IMR-90 (cell line): ENCODE data around the gene RAC2. TPM values are rescaled to one million over a fixed set of nuclear protein-coding genes. Genes with fewer than 3 reads are reported as not detected.

ENCODE experiments used
- ATAC-seq: fragments of 200-7000 bp; cut with Tn5 transposase; 2 replicates; pipeline ENCODE4 v1.9.1; 2020; ENCODE audit warnings: low read depth, mild to moderate bottlenecking, moderate library complexity
- BruUV-seq: library from RNA; stranded (reverse); fragments of 400-500 nt; replicated peaks from 2 replicates; lab custom pipeline; 2021; lab: Mats Ljungman, UMichigan
- CTCF ChIA-PET: fragments of 300-600 bp; formaldehyde crosslinking; extraction: SDS; loops from one replicate; lab custom pipeline; 2021; ENCODE audit warnings: antibody characterized with exemption; lab: Yijun Ruan, JAX
- POLR2A ChIA-PET: fragments of 300-600 bp; sonication (Branson Sonifier 250); formaldehyde crosslinking; loops from one replicate; lab custom pipeline; 2022; ENCODE audit warnings: antibody characterized with exemption; ENCODE audit not compliant: unreplicated experiment; lab: Charles Lee
- DNase-seq: peaks from one replicate; pipeline ENCODE4 v3.0.0; 2013
- H2AFZ ChIP-seq: replicated peaks from 2 replicates; pipeline ENCODE3; 2013; ENCODE audit warnings: low read length, mild to moderate bottlenecking; ENCODE audit not compliant: poor library complexity
- H2AK5ac ChIP-seq: 2 replicates; pipeline ENCODE4 v1.6.1; 2013; ENCODE audit warnings: low read depth, low read length, inconsistent platforms
- H2AK9ac ChIP-seq: replicated peaks from 2 replicates; pipeline ENCODE3; 2013; ENCODE audit warnings: mild to moderate bottlenecking, low read depth, low read length, moderate library complexity; ENCODE audit not compliant: poor library complexity
- H2BK120ac ChIP-seq: 2 replicates; pipeline ENCODE4 v1.6.1; 2013; ENCODE audit warnings: low read depth, low read length, inconsistent platforms
- H2BK15ac ChIP-seq: 3 replicates; pipeline ENCODE4 v1.6.1; 2013; ENCODE audit warnings: low read depth, low read length, inconsistent platforms
- H2BK20ac ChIP-seq: 2 replicates; pipeline ENCODE4 v1.6.1; 2013; ENCODE audit warnings: low read depth, mild to moderate bottlenecking, inconsistent platforms, low read length, moderate library complexity
- H2BK5ac ChIP-seq: 2 replicates; pipeline ENCODE4 v1.6.1; 2013; ENCODE audit warnings: mild to moderate bottlenecking, low read depth, low read length, inconsistent platforms; ENCODE audit not compliant: poor library complexity, severe bottlenecking
- H3K14ac ChIP-seq: replicated peaks from 2 replicates; pipeline ENCODE4 v1.6.1; 2013; ENCODE audit warnings: low read depth, low read length, inconsistent platforms
- H3K18ac ChIP-seq: 2 replicates; pipeline ENCODE4 v1.6.1; 2013; ENCODE audit warnings: low read depth, low read length, control low read depth
- H3K23ac ChIP-seq: 2 replicates; pipeline ENCODE4 v1.6.1; 2013; ENCODE audit warnings: low read depth, low read length, inconsistent platforms
- H3K27ac ChIP-seq: 2 replicates; pipeline ENCODE4 v1.5.1; 2013; ENCODE audit warnings: mild to moderate bottlenecking, control low read depth, low read length; ENCODE audit not compliant: insufficient read depth
- H3K27me3 ChIP-seq: 2 replicates; pipeline ENCODE4 v1.6.1; 2013; ENCODE audit warnings: low read length; ENCODE audit not compliant: control insufficient read depth, insufficient read depth
- H3K36me3 ChIP-seq: 2 replicates; pipeline ENCODE4 v1.6.1; 2013; ENCODE audit warnings: low read length, mixed read lengths; ENCODE audit not compliant: control insufficient read depth, insufficient read depth
- H3K4ac ChIP-seq: 2 replicates; pipeline ENCODE4 v1.6.1; 2013; ENCODE audit warnings: low read depth, low read length, inconsistent platforms
- H3K4me1 ChIP-seq: 2 replicates; pipeline ENCODE4 v1.6.1; 2013; ENCODE audit warnings: low read length, mixed read lengths; ENCODE audit not compliant: control insufficient read depth, insufficient read depth
- H3K4me2 ChIP-seq: 2 replicates; pipeline ENCODE4 v1.6.1; 2013; ENCODE audit warnings: low read depth, mild to moderate bottlenecking, control low read depth, low read length, moderate library complexity
- H3K4me3 ChIP-seq: 2 replicates; pipeline ENCODE4 v1.5.1; 2013; ENCODE audit warnings: low read depth, mild to moderate bottlenecking, control low read depth, low read length, moderate library complexity; ENCODE audit not compliant: insufficient read depth
- H3K56ac ChIP-seq: 2 replicates; pipeline ENCODE4 v1.6.1; 2013; ENCODE audit warnings: low read length, inconsistent platforms; ENCODE audit not compliant: insufficient read depth; ENCODE audit errors: extremely low read depth
- H3K79me1 ChIP-seq, 2 experiments: 2 replicates each; pipeline ENCODE4 v1.6.1; 2013; ENCODE audit warnings: low read length in 2 of 2, inconsistent platforms in 1 of 2, low read depth in 1 of 2
- H3K9ac ChIP-seq: 2 replicates; pipeline ENCODE4 v1.6.1; 2013; ENCODE audit warnings: low read depth, low read length, control low read depth
- H3K9me1 ChIP-seq: 2 replicates; pipeline ENCODE4 v1.6.1; 2013; ENCODE audit warnings: low read length, inconsistent platforms; ENCODE audit not compliant: insufficient read depth
- H3K9me3 ChIP-seq: 2 replicates; pipeline ENCODE4 v1.6.1; 2013; ENCODE audit warnings: low read length; ENCODE audit not compliant: control insufficient read depth, insufficient read depth
- H4K20me1 ChIP-seq: 2 replicates; pipeline ENCODE4 v1.6.1; 2013; ENCODE audit warnings: low read length, inconsistent platforms; ENCODE audit not compliant: insufficient read depth
- H4K5ac ChIP-seq: 2 replicates; pipeline ENCODE4 v1.6.1; 2013; ENCODE audit warnings: mild to moderate bottlenecking, low read depth, low read length, control low read depth
- H4K8ac ChIP-seq, 2 experiments: 2 replicates each; pipeline ENCODE4 v1.6.1; 2013; ENCODE audit warnings: low read depth in 2 of 2, low read length in 2 of 2, control low read depth in 1 of 2, inconsistent platforms in 1 of 2
- H4K91ac ChIP-seq: 2 replicates; pipeline ENCODE4 v1.6.1; 2013; ENCODE audit warnings: low read depth, low read length, inconsistent platforms; ENCODE audit not compliant: insufficient read depth
- FOS ChIP-seq: fragments of 150-350 bp; IDR thresholded peaks from 2 replicates; pipeline ENCODE4 v1.6.1; 2016; ENCODE audit warnings: low read depth, low read length
- NFE2L2 ChIP-seq: fragments of 150-350 bp; IDR thresholded peaks from 2 replicates; pipeline ENCODE4 v1.6.1; 2016; ENCODE audit warnings: low read depth, mild to moderate bottlenecking, low read length
- WGBS, 2 experiments: methylation state at CpG; one replicate each; pipeline versions ENCODE4 v1.1.5 to v1.1.7; 2013; ENCODE audit warnings: missing lambda C conversion rate in 2 of 2; ENCODE audit not compliant: insufficient read length in 1 of 2; ENCODE audit errors: extremely low coverage in 2 of 2; 5-methylcytosine and 5-hydroxymethylcytosine counted together
- dilution Hi-C: fragments of 300-500 bp; cut with HindIII; formaldehyde crosslinking; loops from one replicate; pipeline ENCODE4 v1.14.3; 2018; ENCODE audit warnings: low sequenced_read_pairs; ENCODE audit not compliant: unreplicated experiment
- in situ Hi-C: fragments of 300-500 bp; cut with MboI; formaldehyde crosslinking; loops from 3 replicates; pipeline ENCODE4 v1.14.3; 2019; ENCODE audit warnings: low sequenced_read_pairs, inconsistent platforms, mixed read lengths
- intact Hi-C: fragments of 100-400 bp; cut with micrococcal nuclease; formaldehyde crosslinking; loops from 2 replicates; pipeline ENCODE4 v1.10.0; 2022
- polyA plus RNA-seq, 3 experiments: library from polyadenylated mRNA; depleted of rRNA; stranded (reverse); fragments of >200 nt; gene quantifications; 2 replicates each; pipeline ENCODE4 v1.2.3, GENCODE V29; 2012; ENCODE audit warnings: low replicate concordance in 1 of 3
- total RNA-seq: library from RNA; depleted of rRNA; stranded (reverse); fragments of >200 nt; gene quantifications from 2 replicates; pipeline ENCODE4 v1.2.3, GENCODE V29; 2012

The RAC2 gene
- total and polyA plus RNA-seq, 2 of the 4 experiments (the other 2 are of a cell fraction): 10.0 to 72.3 TPM

DNA sequence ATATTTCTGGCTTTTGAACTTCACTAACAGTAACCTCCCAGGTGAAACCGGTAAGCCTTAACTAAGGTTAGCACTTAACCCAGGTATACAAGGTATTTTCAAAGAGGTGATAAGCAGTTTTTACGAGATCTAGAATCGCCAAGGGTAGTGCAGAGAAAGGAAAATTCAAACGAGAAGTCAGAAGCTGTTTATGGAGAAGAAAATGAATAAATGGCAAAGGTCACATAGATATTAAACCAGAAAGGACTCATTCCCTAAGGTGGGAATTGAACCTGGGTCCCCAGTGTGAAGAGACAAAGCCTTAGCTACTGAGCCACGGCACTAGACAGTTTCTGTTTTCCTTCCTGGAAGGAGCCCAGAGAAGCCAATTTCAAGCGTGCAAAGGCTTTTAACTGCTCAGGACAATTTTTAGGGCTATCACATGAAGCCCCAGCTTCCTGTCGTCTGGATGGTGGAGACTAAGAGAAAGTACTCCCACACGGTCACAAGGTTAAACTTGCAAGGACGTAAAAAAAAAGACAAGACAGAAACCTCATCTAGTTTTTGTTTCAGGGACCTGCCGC lies 50.4 kb downstream of the RAC2 start:
- dilution Hi-C loops: no loop called here
- no peak overlapping the region for H3K23ac ChIP-seq
- BruUV-seq: no TSS peak
- ATAC-seq: no peak
- no peaks in the 10 kb centered on the region for H4K20me1 ChIP-seq
- peak; percentile 36 for DNase-seq
- no peak overlapping the region for H2BK120ac ChIP-seq
- H2AK5ac ChIP-seq: no peak overlapping the region
- H3K9ac ChIP-seq: no peak overlapping the region
- H3K4me1 ChIP-seq: peaks cover 19% of the 10 kb centered on the region
- TF ChIP-seq FOS (0 out of 2 replicates have a peak, but pooled peaks have one; percentile 3), NFE2L2 (no peak)
- H2AK9ac ChIP-seq: no peak overlapping the region
- H3K27ac ChIP-seq: no peak overlapping the region
- H2AFZ ChIP-seq: no peak overlapping the region
- H3K9me1 ChIP-seq: peaks cover 3% of the 10 kb centered on the region
- no peak overlapping the region for H3K14ac ChIP-seq
- no peaks in the 10 kb centered on the region for H3K9me3 ChIP-seq
- in situ Hi-C loops: no loop called here
- H3K4me2 ChIP-seq: no peak overlapping the region
- no peak overlapping the region for H3K18ac ChIP-seq
- intact Hi-C loops: no loop called here
- no peaks in the 10 kb centered on the region for H3K36me3 ChIP-seq
- H3K79me1 ChIP-seq: peaks cover 0 to 6% of the 10 kb centered on the region in 2 experiments; a peak in 1 of 4 replicates
- H3K56ac ChIP-seq: no peak overlapping the region
- H3K4me3 ChIP-seq: no peak overlapping the region
- no CpG with 5 or more reads among the region's 10 CpGs for WGBS, 2 experiments
- H2BK15ac ChIP-seq: no peak overlapping the region
- H3K4ac ChIP-seq: no peak overlapping the region
- CTCF ChIA-PET: interaction anchor here (0.6 kb wide), 1 partner anchor 89 kb away, joined by 3 read pairs; no protein-coding TSS in a partner anchor
- H4K91ac ChIP-seq: no peak overlapping the region
- no peaks in the 10 kb centered on the region for H3K27me3 ChIP-seq
- H2BK5ac ChIP-seq: no peak overlapping the region
- H4K5ac ChIP-seq: no peak overlapping the region
- POLR2A ChIA-PET: no interaction called here
- H4K8ac ChIP-seq: no peak overlapping the region
- no peak overlapping the region for H2BK20ac ChIP-seq
